OCI-LY1 (cell line): Measurements from ENCODE around the gene TMPRSS11E.
"Not testable (repeated sequence)": the region's sequence is repeated elsewhere in the genome, so short reads cannot be mapped to it uniquely, and the experiment has no call there.

Experiments used
- EZH2 ChIP-seq: fragments of 200-600 bp; sonication (generic), shearing (Covaris generic); IDR thresholded peaks from 2 replicates; pipeline ENCODE4 v1.8.0; 2017; ENCODE audit warnings: borderline replicate concordance, mixed run types, mild to moderate bottlenecking, antibody characterized with exemption, low read length, moderate library complexity, mixed read lengths
- TF ChIP-seq, protein P1 (sequence below): fragments of 200-600 bp; sonication (generic), shearing (Covaris generic); IDR thresholded peaks from 2 replicates; pipeline ENCODE4 v1.5.1; 2017; ENCODE audit warnings: mild to moderate bottlenecking, antibody characterized with exemption, low read length, moderate library complexity, mixed read lengths

DNA sequence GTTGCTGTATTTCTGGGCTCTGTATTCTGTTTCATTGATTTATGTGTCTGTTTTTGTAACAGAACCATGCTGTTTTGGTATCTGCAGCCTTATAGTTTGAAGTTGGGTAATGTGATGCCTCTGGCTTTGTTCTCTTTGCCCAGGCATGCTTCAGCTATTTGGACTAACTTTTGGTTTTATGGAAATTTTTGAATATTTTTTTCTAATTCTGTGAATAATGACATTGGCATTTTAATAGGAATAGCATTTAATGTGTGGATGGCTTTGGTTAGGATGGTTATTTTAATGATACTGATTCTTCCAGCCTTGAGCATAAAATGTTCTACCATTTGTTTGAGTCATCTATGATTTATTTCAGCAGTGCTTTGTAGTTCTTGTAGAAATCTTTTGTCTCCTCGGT is 75.0 kb downstream of the TMPRSS11E start:
- TF ChIP-seq, protein P1, sequence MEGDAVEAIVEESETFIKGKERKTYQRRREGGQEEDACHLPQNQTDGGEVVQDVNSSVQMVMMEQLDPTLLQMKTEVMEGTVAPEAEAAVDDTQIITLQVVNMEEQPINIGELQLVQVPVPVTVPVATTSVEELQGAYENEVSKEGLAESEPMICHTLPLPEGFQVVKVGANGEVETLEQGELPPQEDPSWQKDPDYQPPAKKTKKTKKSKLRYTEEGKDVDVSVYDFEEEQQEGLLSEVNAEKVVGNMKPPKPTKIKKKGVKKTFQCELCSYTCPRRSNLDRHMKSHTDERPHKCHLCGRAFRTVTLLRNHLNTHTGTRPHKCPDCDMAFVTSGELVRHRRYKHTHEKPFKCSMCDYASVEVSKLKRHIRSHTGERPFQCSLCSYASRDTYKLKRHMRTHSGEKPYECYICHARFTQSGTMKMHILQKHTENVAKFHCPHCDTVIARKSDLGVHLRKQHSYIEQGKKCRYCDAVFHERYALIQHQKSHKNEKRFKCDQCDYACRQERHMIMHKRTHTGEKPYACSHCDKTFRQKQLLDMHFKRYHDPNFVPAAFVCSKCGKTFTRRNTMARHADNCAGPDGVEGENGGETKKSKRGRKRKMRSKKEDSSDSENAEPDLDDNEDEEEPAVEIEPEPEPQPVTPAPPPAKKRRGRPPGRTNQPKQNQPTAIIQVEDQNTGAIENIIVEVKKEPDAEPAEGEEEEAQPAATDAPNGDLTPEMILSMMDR, result not testable (repeated sequence)
- TF ChIP-seq EZH2, result not testable (repeated sequence)
